Measurements from ENCODE around the gene TREM2. TPM values are rescaled to one million over a fixed set of nuclear protein-coding genes. Genes with fewer than 3 reads are reported as not detected.

TREM2 gene
- total and polyA plus RNA-seq, 3 donors from 2014 or later, result 0.63 to 2.8 (median 2.2) TPM

GRCh38 chr6:41132254-41132653 is 30.7 kb downstream of the TREM2 start:
- no peak overlapping the region for H3K4me3 ChIP-seq
- no peaks in the 10 kb centered on the region for H3K27me3 ChIP-seq
- no peak for DNase-seq
- H3K4me1 ChIP-seq, result no peaks in the 10 kb centered on the region
- TF ChIP-seq POLR2A (IDR thresholded peaks at IDR 0.05) (no peak), CTCF (IDR thresholded peaks at IDR 0.05) (no peak)
- WGBS, 2 donors, result 57 to 67% methylated on average over 2 of the region's 2 CpGs
- H3K36me3 ChIP-seq (ENCODE audit: low read depth, missing control alignments), result no peaks in the 10 kb centered on the region
- no peaks in the 10 kb centered on the region for H3K9me3 ChIP-seq
- intact Hi-C loops (cut with DNase I; ENCODE audit: low total_unique reads), result no loop called here
- H3K27ac ChIP-seq, result no peak overlapping the region

- Histone ChIP-seq H3K4me3 (no peak overlapping the region), H3K36me3 (ENCODE audit: low read depth, missing control alignments) (no peaks in the 10 kb centered on the region), H3K27me3 (no peaks in the 10 kb centered on the region), H3K4me1 (no peaks in the 10 kb centered on the region), H3K27ac (no peak overlapping the region), H3K9me3 (no peaks in the 10 kb centered on the region)
- DNase-seq, result no peak
- 91 to 98% methylated on average over 3 of the region's 3 CpGs for WGBS, 2 donors
- intact Hi-C loops (cut with DNase I; ENCODE audit: low total_unique reads), result no loop called here
- TF ChIP-seq POLR2A (IDR thresholded peaks at IDR 0.05), result no peak
- TF ChIP-seq CTCF (IDR thresholded peaks at IDR 0.05), result no peak
Observed at GRCh38 chr6:41125282-41125681, 37.6 kb downstream of the TREM2 start.

- DNase-seq, result no peak
- no peak for TF ChIP-seq POLR2A (IDR thresholded peaks at IDR 0.05)
- no peak for TF ChIP-seq CTCF (IDR thresholded peaks at IDR 0.05)
Observed at GRCh38 chr6:41122918-41123317, 40.0 kb downstream of the TREM2 start.

GRCh38 chr6:41122373-41122772 is 40.5 kb downstream of the TREM2 start:
- WGBS, 2 donors, result 100% methylated on average over 1 of the region's 1 CpG
- Histone ChIP-seq H3K4me1 (peaks cover 3% of the 10 kb centered on the region), H3K9me3 (no peaks in the 10 kb centered on the region), H3K27ac (no peak overlapping the region), H3K4me3 (no peak overlapping the region), H3K36me3 (ENCODE audit: low read depth, missing control alignments) (no peaks in the 10 kb centered on the region), H3K27me3 (no peaks in the 10 kb centered on the region)
- no peak for DNase-seq
- intact Hi-C loops (cut with DNase I; ENCODE audit: low total_unique reads), result no loop called here
- TF ChIP-seq CTCF (IDR thresholded peaks at IDR 0.05), result no peak
- no peak for TF ChIP-seq POLR2A (IDR thresholded peaks at IDR 0.05)

More at GRCh38 chr6:41122918-41123317, 40.0 kb downstream of the TREM2 start:
- Histone ChIP-seq H3K36me3 (ENCODE audit: low read depth, missing control alignments) (no peaks in the 10 kb centered on the region), H3K4me3 (no peak overlapping the region), H3K4me1 (peaks cover 3% of the 10 kb centered on the region), H3K27me3 (no peaks in the 10 kb centered on the region), H3K9me3 (no peaks in the 10 kb centered on the region), H3K27ac (no peak overlapping the region)
- intact Hi-C loops (cut with DNase I; ENCODE audit: low total_unique reads), result no loop called here
- 92 to 100% methylated on average over 1 of the region's 1 CpG for WGBS, 2 donors

GRCh38 chr6:41120058-41120457 is 42.9 kb downstream of the TREM2 start:
- intact Hi-C loops (cut with DNase I; ENCODE audit: low total_unique reads), result no loop called here
- no peak overlapping the region for H3K27ac ChIP-seq

More at GRCh38 chr6:41120058-41120457, 42.9 kb downstream of the TREM2 start:
- no peak for DNase-seq
- H3K9me3 ChIP-seq, result no peaks in the 10 kb centered on the region
- WGBS, 2 donors, result 90 to 92% methylated on average over 1 of the region's 1 CpG
- H3K4me3 ChIP-seq, result no peak overlapping the region
- peaks cover 3% of the 10 kb centered on the region for H3K4me1 ChIP-seq
- TF ChIP-seq POLR2A (IDR thresholded peaks at IDR 0.05), result no peak
- H3K36me3 ChIP-seq (ENCODE audit: low read depth, missing control alignments), result no peaks in the 10 kb centered on the region
- H3K27me3 ChIP-seq, result no peaks in the 10 kb centered on the region
